Thyroid gland (tissue), 4 donors: ENCODE data around the gene KIRREL3. TPM values are rescaled to one million over a fixed set of nuclear protein-coding genes. Genes with fewer than 3 reads are reported as not detected.

Source experiments
- DNase-seq, 2 donors: peaks; one replicate each; pipeline ENCODE4 v3.0.0-alpha.2; 2019
- H3K27ac ChIP-seq, 3 donors: fragments of 200-600 bp; sonication (generic); 1 replicate in 2 of 3; 2 replicates in 1 of 3; pipeline ENCODE4 v1.5.1; 2016 to 2019; ENCODE audit warnings: mild to moderate bottlenecking in 1 of 3, moderate library complexity in 1 of 3
- H3K27me3 ChIP-seq: fragments of 200-600 bp; sonication (generic); one replicate; pipeline ENCODE4 v1.5.1; 2019
- H3K36me3 ChIP-seq, 2 donors: fragments of 200-600 bp; sonication (generic); one replicate each; pipeline ENCODE4 v1.5.1; 2016 to 2019
- H3K4me1 ChIP-seq, 2 donors: fragments of 200-600 bp; sonication (generic); one replicate each; pipeline ENCODE4 v1.5.1; 2017 to 2019
- H3K4me3 ChIP-seq, 3 donors: fragments of 200-600 bp; sonication (generic); replicated peaks in 1 of 3; 1 replicate in 2 of 3; 2 replicates in 1 of 3; pipeline ENCODE4 v1.5.1; 2016; ENCODE audit warnings: mild to moderate bottlenecking in 1 of 3
- H3K9me3 ChIP-seq: fragments of 200-600 bp; sonication (generic); one replicate; pipeline ENCODE4 v1.5.1; 2017
- POLR2A ChIP-seq, 2 donors: fragments of 450-650 bp; IDR thresholded peaks; one replicate each; pipeline ENCODE4 v1.6.1; 2017; ENCODE audit warnings: antibody characterized with exemption in 2 of 2, mild to moderate bottlenecking in 2 of 2, moderate library complexity in 1 of 2
- WGBS, 2 donors: methylation state at CpG; one replicate each; pipeline ENCODE4 v1.1.5; 2017; 5-methylcytosine and 5-hydroxymethylcytosine counted together
- intact Hi-C: fragments of 100-400 bp; cut with DNase I; formaldehyde crosslinking; loops from one replicate; pipeline ENCODE4 v1.15.1; 2023
- total RNA-seq, 4 donors: library from RNA; depleted of rRNA; stranded (reverse); fragments of >200 nt; gene quantifications; one replicate each; pipeline ENCODE4 v1.2.3, GENCODE V29; 2016
- TF ChIP-seq, protein P1 (sequence below), 6 experiments: fragments of 200-600 bp in 3 of 6; fragments of 450-650 bp in 3 of 6; sonication (generic) in 3 of 6; IDR thresholded peaks; one replicate each; pipeline ENCODE4 v1.5.1; 2016 to 2019; ENCODE audit warnings: antibody characterized with exemption in 6 of 6, mild to moderate bottlenecking in 2 of 6, inconsistent platforms in 1 of 6, moderate library complexity in 1 of 6

The KIRREL3 gene
- total RNA-seq, 4 donors from 2014 or later, result 0.78 TPM; not detected in 3

DNA sequence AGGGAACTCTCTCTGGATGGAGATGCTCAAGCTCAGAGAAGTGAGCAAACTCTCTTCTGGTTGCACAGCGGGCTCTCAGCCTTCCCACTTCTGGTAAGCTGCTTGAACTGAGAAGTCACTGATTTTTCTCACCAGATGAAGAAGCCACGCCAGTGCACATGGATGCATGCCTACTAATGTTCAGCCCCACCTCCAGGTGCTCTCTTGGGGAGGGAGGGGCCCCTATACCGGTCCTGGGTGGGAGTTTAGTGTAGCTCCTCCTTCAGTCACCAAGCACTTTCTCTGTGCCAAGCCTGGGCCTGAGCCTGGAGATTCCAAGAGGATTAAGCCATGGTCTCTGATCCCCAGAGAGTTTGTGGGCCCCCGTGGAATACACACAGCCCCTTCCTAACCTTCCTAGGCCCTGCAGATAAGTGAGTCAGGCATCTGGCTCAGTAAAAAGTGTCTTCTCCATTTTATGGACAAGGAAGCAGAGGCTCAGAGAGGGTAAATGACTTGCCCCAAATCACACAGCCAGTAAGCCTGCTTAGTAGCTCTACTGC lies 502.9 kb downstream of the KIRREL3 start:
- DNase-seq, result no peak
- H3K4me1 ChIP-seq, result no peaks in the 10 kb centered on the region
- TF ChIP-seq, protein P1, sequence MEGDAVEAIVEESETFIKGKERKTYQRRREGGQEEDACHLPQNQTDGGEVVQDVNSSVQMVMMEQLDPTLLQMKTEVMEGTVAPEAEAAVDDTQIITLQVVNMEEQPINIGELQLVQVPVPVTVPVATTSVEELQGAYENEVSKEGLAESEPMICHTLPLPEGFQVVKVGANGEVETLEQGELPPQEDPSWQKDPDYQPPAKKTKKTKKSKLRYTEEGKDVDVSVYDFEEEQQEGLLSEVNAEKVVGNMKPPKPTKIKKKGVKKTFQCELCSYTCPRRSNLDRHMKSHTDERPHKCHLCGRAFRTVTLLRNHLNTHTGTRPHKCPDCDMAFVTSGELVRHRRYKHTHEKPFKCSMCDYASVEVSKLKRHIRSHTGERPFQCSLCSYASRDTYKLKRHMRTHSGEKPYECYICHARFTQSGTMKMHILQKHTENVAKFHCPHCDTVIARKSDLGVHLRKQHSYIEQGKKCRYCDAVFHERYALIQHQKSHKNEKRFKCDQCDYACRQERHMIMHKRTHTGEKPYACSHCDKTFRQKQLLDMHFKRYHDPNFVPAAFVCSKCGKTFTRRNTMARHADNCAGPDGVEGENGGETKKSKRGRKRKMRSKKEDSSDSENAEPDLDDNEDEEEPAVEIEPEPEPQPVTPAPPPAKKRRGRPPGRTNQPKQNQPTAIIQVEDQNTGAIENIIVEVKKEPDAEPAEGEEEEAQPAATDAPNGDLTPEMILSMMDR (IDR thresholded peaks at IDR 0.05), result no peak
- no peak for TF ChIP-seq POLR2A (IDR thresholded peaks at IDR 0.05)
- no peaks in the 10 kb centered on the region for H3K36me3 ChIP-seq
- no peak overlapping the region for H3K27ac ChIP-seq
- H3K4me3 ChIP-seq, result no peak overlapping the region
- H3K9me3 ChIP-seq, result no peaks in the 10 kb centered on the region
- 56 to 61% methylated on average over 3 to 4 of the region's 4 CpGs for WGBS, 2 donors
- intact Hi-C loops, result no loop called here
- no peaks in the 10 kb centered on the region for H3K27me3 ChIP-seq

DNA sequence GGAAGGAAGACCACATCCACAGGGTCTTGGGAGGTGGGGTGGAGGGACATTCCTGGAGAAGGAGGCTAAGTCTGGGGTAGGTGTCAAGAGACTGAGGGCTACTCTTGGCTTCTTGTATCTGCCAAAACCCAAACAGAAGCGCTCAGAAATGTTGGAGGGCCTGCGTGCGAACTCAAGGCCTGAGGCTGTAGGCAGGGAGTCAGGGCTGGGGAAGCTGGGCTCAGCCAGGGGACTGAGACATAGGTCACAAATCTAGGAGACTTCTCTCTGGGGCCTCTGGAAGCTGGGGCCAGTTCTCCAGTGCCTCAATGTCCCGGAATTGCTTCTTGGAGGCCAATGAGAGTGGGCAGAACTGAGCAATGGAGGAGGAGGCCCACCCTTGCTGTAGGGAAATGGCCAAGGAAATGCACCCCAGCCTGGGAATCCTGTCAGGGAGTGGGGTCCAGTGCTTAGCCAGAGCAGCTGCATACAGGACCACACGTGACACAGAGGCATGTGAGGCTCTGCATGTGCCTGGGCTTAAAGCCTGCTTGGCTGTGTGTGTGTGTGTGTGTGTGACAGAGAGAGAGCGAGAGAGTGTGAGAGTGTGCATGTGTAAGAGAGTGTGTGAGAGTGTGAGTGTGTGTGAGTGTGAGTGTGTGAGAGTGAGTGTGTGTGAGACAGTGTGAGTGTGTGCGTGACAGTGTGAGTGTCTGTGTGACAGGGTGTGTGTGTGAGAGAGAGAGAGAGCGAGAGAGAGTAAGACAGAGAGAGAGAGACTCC lies 503.8 kb downstream of the KIRREL3 start:
- Histone ChIP-seq H3K27me3 (no peaks in the 10 kb centered on the region), H3K36me3 (no peaks in the 10 kb centered on the region), H3K4me3 (no peak overlapping the region), H3K27ac (no peak overlapping the region), H3K4me1 (no peaks in the 10 kb centered on the region), H3K9me3 (no peaks in the 10 kb centered on the region)
- 79 to 95% methylated on average over 8 of the region's 8 CpGs for WGBS, 2 donors
- intact Hi-C loops, result no loop called here
- no peak for DNase-seq
- TF ChIP-seq POLR2A (IDR thresholded peaks at IDR 0.05), result no peak
- TF ChIP-seq, protein P1 (IDR thresholded peaks at IDR 0.05), result no peak

DNA sequence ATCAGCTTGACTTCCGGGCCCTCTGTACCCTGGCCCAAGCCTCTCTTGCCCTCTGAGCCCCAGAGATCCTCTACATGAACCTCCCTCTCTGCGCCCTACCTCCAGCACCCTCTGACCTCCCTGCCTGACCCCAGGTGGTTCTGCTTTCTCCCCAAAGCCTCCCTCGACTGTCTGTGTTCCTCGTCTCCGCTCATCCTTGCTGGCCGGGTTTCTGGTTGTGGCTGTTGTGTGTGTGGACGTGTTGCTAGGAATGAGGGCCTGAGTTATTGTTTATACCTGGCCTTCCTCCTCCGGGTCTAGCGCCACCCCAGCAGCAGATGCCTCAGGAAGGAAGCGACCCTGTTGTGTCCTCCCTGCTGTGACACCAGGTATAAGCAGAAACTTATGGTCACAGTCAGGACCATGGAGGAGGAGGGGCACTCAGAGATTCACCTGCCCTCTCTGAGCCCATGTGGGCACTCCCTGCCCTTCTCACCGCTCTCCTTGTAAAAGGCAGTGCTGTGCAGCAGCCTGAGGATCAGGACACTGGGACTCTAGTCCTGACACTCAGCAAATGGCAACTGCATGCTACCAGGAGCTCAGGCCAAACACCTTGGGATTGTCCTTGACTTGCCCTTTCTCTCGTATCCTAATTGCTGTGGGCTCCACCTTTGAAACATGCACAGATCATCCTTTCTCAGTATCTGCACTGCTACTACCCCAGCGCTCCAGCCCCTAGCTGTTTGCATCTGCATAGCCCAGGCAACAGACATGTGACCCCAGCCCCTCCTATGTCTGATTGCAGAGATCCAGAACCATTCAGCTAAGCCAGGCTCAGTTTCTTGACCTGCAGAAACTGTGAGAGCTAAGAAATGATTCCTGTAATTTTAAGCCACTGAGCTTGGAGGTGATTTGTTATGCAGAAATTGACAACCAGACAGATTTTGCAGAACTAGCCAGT lies 505.0 kb downstream of the KIRREL3 start:
- H3K9me3 ChIP-seq, result no peaks in the 10 kb centered on the region
- 79 to 87% methylated on average over 13 of the region's 13 CpGs for WGBS, 2 donors
- no peak for TF ChIP-seq POLR2A (IDR thresholded peaks at IDR 0.05)
- no peaks in the 10 kb centered on the region for H3K27me3 ChIP-seq
- H3K36me3 ChIP-seq, result no peaks in the 10 kb centered on the region
- H3K27ac ChIP-seq, result no peak overlapping the region
- intact Hi-C loops, result no loop called here
- no peaks in the 10 kb centered on the region for H3K4me1 ChIP-seq
- DNase-seq, result no peak
- H3K4me3 ChIP-seq, result no peak overlapping the region

DNA sequence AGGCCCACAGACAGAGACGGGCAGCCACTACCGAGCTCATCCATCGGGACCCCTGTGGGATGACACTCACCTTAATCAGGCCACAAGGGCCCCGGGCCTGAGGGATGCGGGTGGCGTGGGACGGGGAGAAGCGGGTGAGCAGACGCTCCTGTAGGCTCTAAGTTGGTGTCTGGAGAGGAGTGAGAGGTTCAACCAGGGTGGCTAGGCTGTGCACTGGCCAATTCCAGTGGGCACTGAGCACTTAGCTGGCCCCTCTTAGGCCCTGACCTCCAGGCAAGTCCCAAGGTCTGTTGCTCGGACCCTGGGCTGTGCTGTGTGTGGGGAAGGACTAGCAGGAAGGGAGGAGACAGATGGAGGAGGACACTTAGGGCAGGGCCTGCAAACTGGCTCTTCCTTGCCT lies 505.7 kb downstream of the KIRREL3 start:
- Histone ChIP-seq H3K27ac (no peak overlapping the region), H3K27me3 (no peaks in the 10 kb centered on the region), H3K4me1 (no peaks in the 10 kb centered on the region), H3K9me3 (no peaks in the 10 kb centered on the region), H3K36me3 (no peaks in the 10 kb centered on the region), H3K4me3 (no peak overlapping the region)
- WGBS, 2 donors, result 92 to 96% methylated on average over 9 to 10 of the region's 10 CpGs
- TF ChIP-seq, protein P1 (IDR thresholded peaks at IDR 0.05), result no peak
- no peak for DNase-seq
- intact Hi-C loops, result no loop called here

DNA sequence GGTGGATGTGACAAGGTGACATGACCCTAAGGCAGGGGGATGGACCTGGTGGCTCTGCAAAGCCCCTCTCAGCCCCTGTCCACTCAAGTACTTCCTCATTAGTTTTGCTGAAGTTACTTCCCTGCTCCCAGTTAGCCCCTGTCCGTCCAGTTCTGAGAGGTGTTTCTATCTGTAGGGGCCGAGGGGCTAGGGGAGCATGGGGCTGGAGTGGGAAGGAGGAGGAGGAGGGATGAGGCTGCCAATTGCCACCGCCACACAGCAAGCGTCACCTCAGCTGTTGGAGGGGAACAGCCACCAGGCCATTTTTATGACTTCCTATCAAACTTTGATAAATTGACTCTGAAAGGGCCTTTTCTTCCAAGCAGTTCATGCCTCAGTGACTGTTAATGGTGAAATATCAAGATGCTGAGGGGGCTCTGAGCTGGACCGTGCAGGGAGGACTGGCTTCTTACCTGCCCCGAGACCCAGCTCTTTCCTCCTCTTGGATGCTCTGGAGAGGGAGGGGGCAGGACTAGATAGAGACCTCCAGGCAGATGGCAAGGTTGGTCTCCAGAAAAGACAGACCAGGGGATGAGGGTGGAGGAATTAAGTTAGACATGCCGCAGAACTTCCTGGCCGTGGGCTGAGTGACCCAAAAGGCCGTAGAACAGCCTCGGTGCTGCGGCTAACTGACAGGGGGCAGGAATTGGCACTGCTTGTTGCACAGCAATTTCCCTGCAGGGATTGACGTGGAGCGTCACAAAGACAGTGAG lies 508.1 kb downstream of the KIRREL3 start:
- TF ChIP-seq, protein P1 (IDR thresholded peaks at IDR 0.05), result no peak
- no peak for TF ChIP-seq POLR2A (IDR thresholded peaks at IDR 0.05)
- Histone ChIP-seq H3K9me3 (no peaks in the 10 kb centered on the region), H3K4me1 (no peaks in the 10 kb centered on the region), H3K36me3 (no peaks in the 10 kb centered on the region), H3K27ac (no peak overlapping the region), H3K27me3 (no peaks in the 10 kb centered on the region), H3K4me3 (no peak overlapping the region)
- 78 to 83% methylated on average over 13 of the region's 13 CpGs for WGBS, 2 donors
- no peak for DNase-seq
- intact Hi-C loops, result no loop called here
